ENCODE results near the gene ULK4.

ULK4 gene

DNA sequence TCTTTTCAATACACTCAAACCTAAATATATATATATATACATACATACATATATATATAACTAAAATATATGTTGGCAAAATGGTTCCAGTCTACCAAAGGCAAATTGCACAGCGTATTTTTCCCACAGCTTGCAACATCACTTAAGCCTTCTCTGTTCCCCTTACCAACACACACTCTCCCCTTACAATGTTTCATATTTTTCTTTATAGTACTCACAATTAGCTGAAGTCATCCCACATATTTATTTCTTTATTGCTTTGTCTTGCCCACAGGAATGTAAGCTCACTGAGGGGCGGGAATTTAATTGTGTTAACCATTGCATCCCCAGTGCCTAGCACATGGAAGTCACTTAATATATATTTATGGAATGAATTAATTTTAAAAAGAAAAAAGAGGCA, 288.3 kb downstream of the ULK4 start:
- TF ChIP-seq ZNF391 (tag by site-specific recombination; IDR thresholded peaks at IDR 0.05; ENCODE audit: borderline replicate concordance, low read depth) (no peak), ZNF274 (IDR thresholded peaks at IDR 0.05; ENCODE audit: low read length) (no peak), ZNF274 (tag by site-specific recombination; IDR thresholded peaks at IDR 0.05; ENCODE audit: borderline replicate concordance) (no peak), ZNF654 (tag by site-specific recombination; IDR thresholded peaks at IDR 0.05; ENCODE audit: low read depth) (no peak), HOXD13 (CRISPR knock-in tag; IDR thresholded peaks at IDR 0.05; ENCODE audit: borderline replicate concordance) (no peak)
- Histone ChIP-seq H3K36me3 (ENCODE audit: control insufficient read depth in 2 of 2, insufficient read depth in 1 of 2, low read length in 2 of 2) (no peaks in the 10 kb centered on the region), H3K9me3 (ENCODE audit: control insufficient read depth, insufficient read depth, low read depth, low read length) (no peaks in the 10 kb centered on the region), H3K27ac (ENCODE audit: extremely low read depth, low read depth, low read length) (no peak overlapping the region), H3K4me3 (ENCODE audit: low read depth, low read length) (no peak overlapping the region), H3K4me1 (ENCODE audit: control insufficient read depth, insufficient read depth, low read length) (no peaks in the 10 kb centered on the region)
- ChIA-PET CTCF (interaction anchor here (1.0 kb wide), 1 partner anchor 866 kb away, joined by 3 read pairs; no protein-coding TSS in a partner anchor), POLR2A (no interaction called here)

GRCh38 chr3:41668379-41668778, 293.5 kb downstream of the ULK4 start:
- TF ChIP-seq ZFP3 (tag by site-specific recombination; IDR thresholded peaks at IDR 0.05; ENCODE audit: low read depth) (no peak), SCRT1 (tag by site-specific recombination; IDR thresholded peaks at IDR 0.05; ENCODE audit: borderline replicate concordance) (no peak), ZNF692 (tag by site-specific recombination; IDR thresholded peaks at IDR 0.05) (no peak), ZNF18 (tag by site-specific recombination; IDR thresholded peaks at IDR 0.05) (no peak), GLI2 (tag by site-specific recombination; IDR thresholded peaks at IDR 0.05; ENCODE audit: borderline replicate concordance, low read depth) (no peak), ZNF157 (tag by site-specific recombination; IDR thresholded peaks at IDR 0.05) (no peak)
- Histone ChIP-seq H3K4me1 (ENCODE audit: control insufficient read depth, insufficient read depth, low read length) (no peaks in the 10 kb centered on the region), H3K9me3 (ENCODE audit: control insufficient read depth, insufficient read depth, low read depth, low read length) (no peaks in the 10 kb centered on the region), H3K27ac (ENCODE audit: extremely low read depth, low read depth, low read length) (no peak overlapping the region), H3K4me3 (ENCODE audit: low read depth, low read length) (no peak overlapping the region), H3K36me3 (ENCODE audit: control insufficient read depth in 2 of 2, insufficient read depth in 1 of 2, low read length in 2 of 2) (no peaks in the 10 kb centered on the region)
- ChIA-PET POLR2A (no interaction called here), CTCF (no interaction called here)

GRCh38 chr3:41662288-41662687, 299.6 kb downstream of the ULK4 start:
- ChIA-PET POLR2A (no interaction called here), CTCF (no interaction called here)
- Histone ChIP-seq H3K4me3 (ENCODE audit: low read depth, low read length) (no peak overlapping the region), H3K9me3 (ENCODE audit: control insufficient read depth, insufficient read depth, low read depth, low read length) (no peaks in the 10 kb centered on the region), H3K4me1 (ENCODE audit: control insufficient read depth, insufficient read depth, low read length) (no peaks in the 10 kb centered on the region), H3K36me3 (ENCODE audit: control insufficient read depth in 2 of 2, insufficient read depth in 1 of 2, low read length in 2 of 2) (no peaks in the 10 kb centered on the region), H3K27ac (ENCODE audit: extremely low read depth, low read depth, low read length) (no peak overlapping the region)
- TF ChIP-seq TSHZ1 (tag by site-specific recombination; IDR thresholded peaks at IDR 0.05; ENCODE audit: borderline replicate concordance) (no peak), HOXC10 (CRISPR knock-in tag; IDR thresholded peaks at IDR 0.05) (no peak), ZNF645 (tag by site-specific recombination; IDR thresholded peaks at IDR 0.05) (no peak), ZNF677 (tag by site-specific recombination; IDR thresholded peaks at IDR 0.05) (no peak), ZNF211 (tag by site-specific recombination; IDR thresholded peaks at IDR 0.05; ENCODE audit: low read depth) (no peak), ZFP69B (tag by site-specific recombination; IDR thresholded peaks at IDR 0.05) (no peak), SALL2 (tag by site-specific recombination; IDR thresholded peaks at IDR 0.05; ENCODE audit: borderline replicate concordance) (no peak)
